IMR-90 (cell line): ENCODE data around the gene IKZF3. TPM values are rescaled to one million over a fixed set of nuclear protein-coding genes. Genes with fewer than 3 reads are reported as not detected.
"Not testable (repeated sequence)": the region's sequence is repeated elsewhere in the genome, so short reads cannot be mapped to it uniquely, and the experiment has no call there.

Experiments
- ATAC-seq: fragments of 200-7000 bp; cut with Tn5 transposase; 2 replicates; pipeline ENCODE4 v1.9.1; 2020; ENCODE audit warnings: low read depth, mild to moderate bottlenecking, moderate library complexity
- BruUV-seq: library from RNA; stranded (reverse); fragments of 400-500 nt; replicated peaks from 2 replicates; lab custom pipeline; 2021; lab: Mats Ljungman, UMichigan
- CTCF ChIA-PET: fragments of 300-600 bp; formaldehyde crosslinking; extraction: SDS; loops from one replicate; lab custom pipeline; 2021; ENCODE audit warnings: antibody characterized with exemption; lab: Yijun Ruan, JAX
- POLR2A ChIA-PET: fragments of 300-600 bp; sonication (Branson Sonifier 250); formaldehyde crosslinking; loops from one replicate; lab custom pipeline; 2022; ENCODE audit warnings: antibody characterized with exemption; ENCODE audit not compliant: unreplicated experiment; lab: Charles Lee
- DNase-seq: peaks from one replicate; pipeline ENCODE4 v3.0.0; 2013
- H2AFZ ChIP-seq: replicated peaks from 2 replicates; pipeline ENCODE3; 2013; ENCODE audit warnings: low read length, mild to moderate bottlenecking; ENCODE audit not compliant: poor library complexity
- H2AK5ac ChIP-seq: 2 replicates; pipeline ENCODE4 v1.6.1; 2013; ENCODE audit warnings: low read depth, low read length, inconsistent platforms
- H2AK9ac ChIP-seq: replicated peaks from 2 replicates; pipeline ENCODE3; 2013; ENCODE audit warnings: mild to moderate bottlenecking, low read depth, low read length, moderate library complexity; ENCODE audit not compliant: poor library complexity
- H2BK120ac ChIP-seq: 2 replicates; pipeline ENCODE4 v1.6.1; 2013; ENCODE audit warnings: low read depth, low read length, inconsistent platforms
- H2BK15ac ChIP-seq: 3 replicates; pipeline ENCODE4 v1.6.1; 2013; ENCODE audit warnings: low read depth, low read length, inconsistent platforms
- H2BK20ac ChIP-seq: 2 replicates; pipeline ENCODE4 v1.6.1; 2013; ENCODE audit warnings: low read depth, mild to moderate bottlenecking, inconsistent platforms, low read length, moderate library complexity
- H2BK5ac ChIP-seq: 2 replicates; pipeline ENCODE4 v1.6.1; 2013; ENCODE audit warnings: mild to moderate bottlenecking, low read depth, low read length, inconsistent platforms; ENCODE audit not compliant: poor library complexity, severe bottlenecking
- H3K14ac ChIP-seq: replicated peaks from 2 replicates; pipeline ENCODE4 v1.6.1; 2013; ENCODE audit warnings: low read depth, low read length, inconsistent platforms
- H3K18ac ChIP-seq: 2 replicates; pipeline ENCODE4 v1.6.1; 2013; ENCODE audit warnings: low read depth, low read length, control low read depth
- H3K23ac ChIP-seq: 2 replicates; pipeline ENCODE4 v1.6.1; 2013; ENCODE audit warnings: low read depth, low read length, inconsistent platforms
- H3K27ac ChIP-seq: 2 replicates; pipeline ENCODE4 v1.5.1; 2013; ENCODE audit warnings: mild to moderate bottlenecking, control low read depth, low read length; ENCODE audit not compliant: insufficient read depth
- H3K27me3 ChIP-seq: 2 replicates; pipeline ENCODE4 v1.6.1; 2013; ENCODE audit warnings: low read length; ENCODE audit not compliant: control insufficient read depth, insufficient read depth
- H3K36me3 ChIP-seq: 2 replicates; pipeline ENCODE4 v1.6.1; 2013; ENCODE audit warnings: low read length, mixed read lengths; ENCODE audit not compliant: control insufficient read depth, insufficient read depth
- H3K4ac ChIP-seq: 2 replicates; pipeline ENCODE4 v1.6.1; 2013; ENCODE audit warnings: low read depth, low read length, inconsistent platforms
- H3K4me1 ChIP-seq: 2 replicates; pipeline ENCODE4 v1.6.1; 2013; ENCODE audit warnings: low read length, mixed read lengths; ENCODE audit not compliant: control insufficient read depth, insufficient read depth
- H3K4me2 ChIP-seq: 2 replicates; pipeline ENCODE4 v1.6.1; 2013; ENCODE audit warnings: low read depth, mild to moderate bottlenecking, control low read depth, low read length, moderate library complexity
- H3K4me3 ChIP-seq: 2 replicates; pipeline ENCODE4 v1.5.1; 2013; ENCODE audit warnings: low read depth, mild to moderate bottlenecking, control low read depth, low read length, moderate library complexity; ENCODE audit not compliant: insufficient read depth
- H3K56ac ChIP-seq: 2 replicates; pipeline ENCODE4 v1.6.1; 2013; ENCODE audit warnings: low read length, inconsistent platforms; ENCODE audit not compliant: insufficient read depth; ENCODE audit errors: extremely low read depth
- H3K79me1 ChIP-seq, 2 experiments: 2 replicates each; pipeline ENCODE4 v1.6.1; 2013; ENCODE audit warnings: low read length in 2 of 2, inconsistent platforms in 1 of 2, low read depth in 1 of 2
- H3K9ac ChIP-seq: 2 replicates; pipeline ENCODE4 v1.6.1; 2013; ENCODE audit warnings: low read depth, low read length, control low read depth
- H3K9me1 ChIP-seq: 2 replicates; pipeline ENCODE4 v1.6.1; 2013; ENCODE audit warnings: low read length, inconsistent platforms; ENCODE audit not compliant: insufficient read depth
- H3K9me3 ChIP-seq: 2 replicates; pipeline ENCODE4 v1.6.1; 2013; ENCODE audit warnings: low read length; ENCODE audit not compliant: control insufficient read depth, insufficient read depth
- H4K20me1 ChIP-seq: 2 replicates; pipeline ENCODE4 v1.6.1; 2013; ENCODE audit warnings: low read length, inconsistent platforms; ENCODE audit not compliant: insufficient read depth
- H4K5ac ChIP-seq: 2 replicates; pipeline ENCODE4 v1.6.1; 2013; ENCODE audit warnings: mild to moderate bottlenecking, low read depth, low read length, control low read depth
- H4K8ac ChIP-seq, 2 experiments: 2 replicates each; pipeline ENCODE4 v1.6.1; 2013; ENCODE audit warnings: low read depth in 2 of 2, low read length in 2 of 2, control low read depth in 1 of 2, inconsistent platforms in 1 of 2
- H4K91ac ChIP-seq: 2 replicates; pipeline ENCODE4 v1.6.1; 2013; ENCODE audit warnings: low read depth, low read length, inconsistent platforms; ENCODE audit not compliant: insufficient read depth
- BHLHE40 ChIP-seq: fragments of 150-350 bp; IDR thresholded peaks from 2 replicates; pipeline ENCODE4 v1.6.1; 2016; ENCODE audit warnings: mild to moderate bottlenecking, low read depth, low read length
- CTCF ChIP-seq: conservative IDR thresholded peaks from 2 replicates; pipeline ENCODE4 v1.5.1; 2012; ENCODE audit warnings: mild to moderate bottlenecking, low read depth, low read length, improper control_type of control experiment
- USF2 ChIP-seq: fragments of 150-350 bp; IDR thresholded peaks from 2 replicates; pipeline ENCODE4 v1.6.1; 2017; ENCODE audit warnings: mild to moderate bottlenecking, antibody characterized with exemption, low read length, low read depth
- WGBS, 2 experiments: methylation state at CpG; one replicate each; pipeline versions ENCODE4 v1.1.5 to v1.1.7; 2013; ENCODE audit warnings: missing lambda C conversion rate in 2 of 2; ENCODE audit not compliant: insufficient read length in 1 of 2; ENCODE audit errors: extremely low coverage in 2 of 2; 5-methylcytosine and 5-hydroxymethylcytosine counted together
- dilution Hi-C: fragments of 300-500 bp; cut with HindIII; formaldehyde crosslinking; loops from one replicate; pipeline ENCODE4 v1.14.3; 2018; ENCODE audit warnings: low sequenced_read_pairs; ENCODE audit not compliant: unreplicated experiment
- in situ Hi-C: fragments of 300-500 bp; cut with MboI; formaldehyde crosslinking; loops from 3 replicates; pipeline ENCODE4 v1.14.3; 2019; ENCODE audit warnings: low sequenced_read_pairs, inconsistent platforms, mixed read lengths
- intact Hi-C: fragments of 100-400 bp; cut with micrococcal nuclease; formaldehyde crosslinking; loops from 2 replicates; pipeline ENCODE4 v1.10.0; 2022
- polyA plus RNA-seq, 3 experiments: library from polyadenylated mRNA; depleted of rRNA; stranded (reverse); fragments of >200 nt; gene quantifications; 2 replicates each; pipeline ENCODE4 v1.2.3, GENCODE V29; 2012; ENCODE audit warnings: low replicate concordance in 1 of 3
- total RNA-seq: library from RNA; depleted of rRNA; stranded (reverse); fragments of >200 nt; gene quantifications from 2 replicates; pipeline ENCODE4 v1.2.3, GENCODE V29; 2012

The IKZF3 gene
- total and polyA plus RNA-seq, 2 of the 4 experiments (the other 2 are of a cell fraction) = not detected

GRCh38 chr17:39861235-39861634 lies 2.9 kb downstream of the IKZF3 start:
- no peak overlapping the region for H2BK15ac ChIP-seq
- H2AFZ ChIP-seq = no peak overlapping the region
- no peak overlapping the region for H4K5ac ChIP-seq
- H3K56ac ChIP-seq = no peak overlapping the region
- dilution Hi-C loops = no loop called here
- no peak overlapping the region for H4K8ac ChIP-seq
- no peaks in the 10 kb centered on the region for H3K36me3 ChIP-seq
- H3K4me2 ChIP-seq = no peak overlapping the region
- peaks cover 2% of the 10 kb centered on the region; the same call in 1 of the 2 replicates for H3K4me1 ChIP-seq
- no peak overlapping the region for H3K27ac ChIP-seq
- H3K4ac ChIP-seq = no peak overlapping the region
- no peak overlapping the region for H2BK5ac ChIP-seq
- no peak overlapping the region for H3K18ac ChIP-seq
- no peak overlapping the region for H2AK5ac ChIP-seq
- H3K14ac ChIP-seq = no peak overlapping the region
- no peaks in the 10 kb centered on the region for H3K9me1 ChIP-seq
- in situ Hi-C loops = no loop called here
- TF ChIP-seq USF2 (no peak), BHLHE40 (no peak), CTCF (no peak)
- ChIA-PET CTCF (interaction anchor here (1.3 kb wide), 1 partner anchor 27 kb away, joined by 3 read pairs; no protein-coding TSS in a partner anchor), POLR2A (no interaction called here)
- no peak overlapping the region for H3K9ac ChIP-seq
- 43% methylated on average over 1 of the region's 5 CpGs; no CpG with 5 or more reads in 1 of the 2 experiments for WGBS, 2 experiments
- peaks cover 4% of the 10 kb centered on the region; the same call in 1 of the 2 replicates for H3K9me3 ChIP-seq
- no peaks in the 10 kb centered on the region for H3K79me1 ChIP-seq
- ATAC-seq = no peak
- H2BK120ac ChIP-seq = no peak overlapping the region
- H3K4me3 ChIP-seq = no peak overlapping the region
- BruUV-seq = no TSS peak
- no peak overlapping the region for H2AK9ac ChIP-seq
- H3K23ac ChIP-seq = no peak overlapping the region
- H3K27me3 ChIP-seq = peaks cover 48% of the 10 kb centered on the region
- intact Hi-C loops = no loop called here
- H4K91ac ChIP-seq = no peak overlapping the region
- no peak for DNase-seq
- H2BK20ac ChIP-seq = no peak overlapping the region
- no peaks in the 10 kb centered on the region for H4K20me1 ChIP-seq

GRCh38 chr17:39855911-39856649 lies 8.0 kb downstream of the IKZF3 start:
- H2AFZ ChIP-seq, H3K9ac ChIP-seq, H2BK120ac ChIP-seq, dilution Hi-C loops, H3K4me2 ChIP-seq, H2BK20ac ChIP-seq, H3K27ac ChIP-seq, DNase-seq, H3K18ac ChIP-seq, H2AK5ac ChIP-seq, H3K79me1 ChIP-seq, H3K4me1 ChIP-seq, ATAC-seq, H3K36me3 ChIP-seq, H2BK5ac ChIP-seq, H4K20me1 ChIP-seq, H3K4ac ChIP-seq, H4K5ac ChIP-seq, H3K14ac ChIP-seq, H4K8ac ChIP-seq, CTCF ChIA-PET, H4K91ac ChIP-seq, H3K9me1 ChIP-seq, H2AK9ac ChIP-seq, H3K56ac ChIP-seq, BruUV-seq, in situ Hi-C loops, H3K9me3 ChIP-seq, H3K4me3 ChIP-seq, POLR2A ChIA-PET, H2BK15ac ChIP-seq, H3K23ac ChIP-seq: not testable (repeated sequence)
- H3K27me3 ChIP-seq = peaks cover 34% of the 10 kb centered on the region
- WGBS, 2 experiments = 93% methylated on average over 3 of the region's 9 CpGs; no CpG with 5 or more reads in 1 of the 2 experiments
- intact Hi-C loops = loop anchor here (5.0 kb wide), 1 partner anchor 79 kb away; no protein-coding TSS in a partner anchor
